Heart left ventricle (tissue), 13 donors: Measurements from ENCODE around the gene EGFL8.

Experiments
- CTCF ChIP-seq, 12 donors: fragments of 200-600 bp; sonication (generic) in 4 of 12; IDR thresholded peaks; one replicate each; pipeline versions ENCODE4 v1.5.0 to v1.8.0; 2018 to 2022; ENCODE audit warnings: antibody characterized with exemption in 12 of 12, mild to moderate bottlenecking in 5 of 12
- POLR2A ChIP-seq, 2 donors: fragments of 450-650 bp; IDR thresholded peaks; one replicate each; pipeline ENCODE4 v1.6.1; 2017; ENCODE audit warnings: antibody characterized with exemption in 2 of 2, mild to moderate bottlenecking in 2 of 2, moderate library complexity in 2 of 2
- donor health status: ischemic (EF 13 %, LVEDD 7.1; RV severe dilation, severe dysfunction).
- donor health status: DM: no; HTN: yes; CAD: no.
- donor health status: DM: no; HTN: no; CAD: no.
- donor health status: ischemic (EF 25% LVEDD 6.9; RV normal size, moderate dysfunction).
- donor health status: ischemic (EF 25% LVEDD 5.7; RV mildly dilated, moderate dysfunction).
- donor health status: ischemic (EF 35%, LVEDD 5.7; RV mildly dilated, moderate dysfunction).
- donor health status: nonischemic (EF 11% LVEDD 7.7; RV severe dilation, severe dysfunction).
- donor health status: DM: yes; HTN: yes; CAD: no.
- donor health status: PGD.
- donor health status: ischemic (EF 29% LVEDD 5.4; RV normal size, mild dysfunction).
- donor health status: nonischemic (EF 23%, LVEDD 6.1; RV moderate dilation, normal function).

DNA sequence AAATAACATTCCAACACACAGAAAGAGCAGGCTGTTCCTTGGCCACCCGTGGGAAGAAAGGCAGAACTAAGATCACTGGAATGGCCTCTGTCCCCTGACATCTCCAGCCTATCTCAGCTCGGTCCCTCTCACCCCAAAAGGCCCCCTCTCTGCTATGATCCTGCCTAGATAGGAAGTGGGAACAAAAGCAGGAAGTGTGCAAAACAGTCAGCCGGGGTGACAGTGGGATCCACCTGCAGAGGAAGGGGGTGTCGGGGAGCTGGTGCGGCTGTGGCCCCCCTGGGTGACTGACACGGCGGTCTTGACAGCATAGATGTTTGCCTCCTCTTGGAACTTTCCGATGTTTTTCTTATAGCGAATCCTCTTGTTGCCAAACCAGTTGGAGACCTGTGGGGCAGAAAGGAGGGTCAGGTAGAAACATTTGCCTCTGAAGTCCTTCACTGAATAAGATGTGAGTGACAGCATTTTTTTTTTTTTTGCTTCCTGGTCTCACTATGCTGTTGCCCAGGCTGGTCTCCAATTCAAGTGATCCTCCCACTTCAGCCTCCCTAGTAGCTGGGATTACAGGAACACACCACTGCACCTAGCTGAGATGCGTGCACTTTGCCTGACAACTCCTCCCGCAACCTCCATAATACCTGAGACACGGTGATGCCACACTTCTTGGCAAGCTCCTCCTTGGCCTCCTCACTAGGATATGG lies 22.8 kb downstream of the EGFL8 start:
- TF ChIP-seq CTCF (IDR thresholded peaks at IDR 0.05) = no peak
- TF ChIP-seq POLR2A (IDR thresholded peaks at IDR 0.05) = no peak
